Activated CD4-positive, alpha-beta memory T cell treated with anti-CD3 and anti-CD28 coated beads, Interleukin-2, amount 10 ng/mL, durations not matched to agents 7 days and 5 days (primary cell): ENCODE results near the gene PROM2. TPM values are rescaled to one million over a fixed set of nuclear protein-coding genes. Genes with fewer than 3 reads are reported as not detected.

Experiments
- CTCF ChIA-PET: fragments of 350-600 bp; sonication (Branson Sonifier 250); formaldehyde crosslinking; loops from one replicate; lab custom pipeline; 2021; ENCODE audit warnings: antibody characterized with exemption, inconsistent platforms; lab: Charles Lee
- POLR2A ChIA-PET: fragments of 350-600 bp; sonication (Branson Sonifier 250); formaldehyde crosslinking; loops from one replicate; lab custom pipeline; 2021; ENCODE audit warnings: antibody characterized with exemption; lab: Charles Lee
- DNase-seq: peaks from one replicate; pipeline ENCODE4 v3.0.0-alpha.2; 2020
- H3K27ac Mint-ChIP-seq: one replicate; pipeline ENCODE4 v1.8.0; 2021; ENCODE audit warnings: mild to moderate bottlenecking, mixed read lengths
- H3K27me3 Mint-ChIP-seq: one replicate; pipeline ENCODE4 v1.8.0; 2021; ENCODE audit warnings: mixed read lengths
- H3K36me3 Mint-ChIP-seq: one replicate; pipeline ENCODE4 v1.8.0; 2021; ENCODE audit warnings: low read depth, mixed read lengths
- H3K4me1 Mint-ChIP-seq: one replicate; pipeline ENCODE4 v1.8.0; 2021; ENCODE audit warnings: mixed read lengths
- H3K4me3 Mint-ChIP-seq: one replicate; pipeline ENCODE4 v1.8.0; 2021; ENCODE audit warnings: mild to moderate bottlenecking, mixed read lengths
- H3K9me3 Mint-ChIP-seq: one replicate; pipeline ENCODE4 v1.8.0; 2021; ENCODE audit warnings: mixed read lengths
- total RNA-seq, 2 experiments: library from RNA; stranded (reverse); gene quantifications; one replicate each; pipeline ENCODE4 v1.2.3, GENCODE V29; 2021

The PROM2 gene
- total RNA-seq, 2 experiments from 2014 or later: 0.15 to 0.18 TPM

DNA sequence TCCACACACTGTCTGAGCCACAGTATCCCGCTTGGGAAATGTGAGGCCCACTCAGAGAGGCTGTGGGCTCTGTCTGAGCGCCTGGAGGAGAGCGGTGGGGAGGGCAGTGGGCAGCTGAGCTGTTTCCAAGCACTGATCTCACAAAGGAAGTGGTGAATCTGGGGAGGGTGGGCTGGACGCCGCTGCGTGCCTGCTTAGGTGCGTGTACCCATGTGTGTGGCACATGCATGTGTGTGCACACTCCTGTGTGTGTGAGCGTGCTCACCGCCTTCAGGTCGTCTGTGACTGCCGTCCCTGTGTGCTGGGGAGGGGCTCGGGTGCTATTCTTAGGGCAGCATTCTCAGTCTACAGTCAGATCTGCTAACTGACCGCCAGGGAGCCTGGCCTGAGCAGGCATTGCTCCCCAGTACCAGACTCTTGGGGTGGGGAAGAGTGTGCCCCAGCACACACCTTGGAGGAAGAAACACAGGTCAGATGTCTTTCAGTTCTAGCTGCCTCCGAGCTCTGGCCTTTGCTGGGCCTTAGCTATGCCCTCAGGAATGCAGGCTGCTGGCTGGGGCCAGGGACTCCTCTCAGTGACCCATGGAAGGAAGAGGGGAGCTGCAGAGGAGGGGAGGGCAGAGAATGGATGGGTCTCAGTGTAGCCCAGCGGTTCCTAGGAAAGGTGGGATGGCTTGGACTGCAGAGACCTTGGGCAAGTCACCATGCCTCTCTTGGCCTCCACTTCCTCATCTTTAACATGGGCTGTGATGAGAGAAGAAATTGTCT lies 54.3 kb downstream of the PROM2 start:
- peaks cover 8% of the 10 kb centered on the region for H3K9me3 Mint-ChIP-seq
- POLR2A ChIA-PET: no interaction called here
- no peak overlapping the region for H3K27ac Mint-ChIP-seq
- no peaks in the 10 kb centered on the region for H3K36me3 Mint-ChIP-seq
- H3K4me1 Mint-ChIP-seq: no peaks in the 10 kb centered on the region
- H3K27me3 Mint-ChIP-seq: no peaks in the 10 kb centered on the region
- H3K4me3 Mint-ChIP-seq: no peak overlapping the region
- CTCF ChIA-PET: interaction anchor here (0.6 kb wide), 1 partner anchor 286 kb away, joined by 3 read pairs; no protein-coding TSS in a partner anchor
- no peak for DNase-seq

DNA sequence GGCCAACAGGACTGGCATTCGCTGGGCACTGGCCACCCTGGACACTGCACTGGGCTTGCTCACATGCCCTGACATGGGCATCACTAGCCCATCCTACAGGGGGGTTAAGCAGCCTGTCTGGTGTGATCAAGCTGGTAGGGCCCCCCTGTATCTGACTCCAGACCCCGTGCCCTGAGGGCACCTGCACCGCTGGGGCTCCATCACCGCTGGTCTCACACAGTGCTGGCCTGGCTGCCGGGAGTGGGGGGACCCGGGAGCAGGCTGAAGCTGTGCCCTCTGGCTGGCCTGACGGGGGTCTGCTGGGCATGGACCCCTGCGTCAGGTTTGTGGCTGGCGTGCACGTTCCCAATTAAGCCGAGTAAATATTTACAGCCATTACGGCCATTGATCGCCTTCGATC lies 55.2 kb downstream of the PROM2 start:
- Mint-ChIP-seq H3K9me3 (peaks cover 8% of the 10 kb centered on the region), H3K36me3 (no peaks in the 10 kb centered on the region), H3K27ac (no peak overlapping the region), H3K27me3 (peaks cover under 1% of the 10 kb centered on the region), H3K4me1 (no peaks in the 10 kb centered on the region), H3K4me3 (no peak overlapping the region)
- ChIA-PET CTCF (no interaction called here), POLR2A (no interaction called here)
- DNase-seq: no peak

DNA sequence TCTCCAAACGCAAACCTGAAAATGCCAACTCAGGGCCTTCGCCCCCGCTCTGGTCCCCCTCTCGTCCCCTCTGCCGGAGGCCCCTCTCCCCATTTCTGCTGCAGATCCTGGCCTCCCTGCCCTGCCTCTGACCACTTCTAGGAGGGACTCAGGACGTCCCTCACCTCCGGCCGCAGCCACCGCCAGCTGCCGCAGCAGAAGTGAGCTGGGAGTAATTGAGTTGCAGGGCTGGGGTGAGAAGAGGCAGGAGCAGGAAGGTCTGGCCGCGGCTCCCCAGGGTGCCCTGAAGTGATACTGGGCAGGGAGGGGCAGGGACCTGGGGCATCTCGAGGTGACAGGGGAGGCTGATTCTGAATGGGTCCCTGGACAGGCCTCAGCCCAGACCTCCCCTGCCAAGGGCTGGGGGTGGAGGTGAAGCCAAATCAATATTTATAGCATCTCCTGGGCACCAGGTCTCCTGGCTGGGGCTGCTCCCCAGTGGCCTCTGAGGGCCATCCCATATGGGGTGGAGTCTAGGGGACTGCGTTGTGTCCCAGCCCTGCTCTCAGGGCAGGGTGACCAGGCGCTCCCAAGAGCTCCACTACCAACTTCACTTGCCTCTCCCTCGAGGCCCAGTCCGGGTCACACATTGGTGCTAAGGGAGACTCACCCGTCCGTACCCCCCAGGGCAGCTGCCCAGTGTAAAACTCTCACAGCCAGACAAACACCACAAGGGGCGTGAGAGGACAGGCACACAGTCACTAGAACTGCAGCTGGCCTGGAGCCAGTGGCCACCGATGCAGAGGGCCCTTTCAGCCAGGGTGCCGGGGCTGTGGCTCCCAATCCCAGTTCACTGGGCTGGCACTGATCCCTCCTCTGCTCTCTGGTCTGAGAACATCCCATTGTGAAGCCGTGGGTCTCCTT lies 55.9 kb downstream of the PROM2 start:
- H3K36me3 Mint-ChIP-seq: no peaks in the 10 kb centered on the region

DNA sequence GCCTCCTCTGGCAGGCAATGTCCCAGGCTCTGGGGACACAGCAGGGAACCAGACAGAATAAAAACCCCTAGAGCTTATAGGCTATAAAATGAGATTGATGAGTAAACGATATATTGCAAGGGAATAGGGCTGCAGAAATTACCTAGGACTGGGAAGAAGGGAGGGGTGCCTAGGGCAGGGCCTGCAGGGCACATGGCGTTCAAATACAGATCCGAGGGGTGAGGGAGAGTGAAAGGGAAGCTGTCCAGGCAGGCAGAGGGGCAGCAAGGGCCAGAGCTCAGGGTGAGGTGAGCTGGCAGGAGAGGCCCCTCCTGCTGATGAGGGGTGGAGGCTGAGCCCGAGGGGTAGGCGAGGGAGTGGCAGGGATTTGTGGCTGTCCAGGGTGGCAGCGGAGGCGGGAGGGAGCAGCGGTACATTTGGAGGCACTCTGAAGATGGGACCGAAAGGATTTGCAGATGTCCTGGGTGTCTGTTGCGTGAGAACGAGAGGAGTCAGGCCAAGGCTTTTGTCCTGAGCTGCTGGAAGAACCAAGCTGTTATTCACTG lies 56.6 kb downstream of the PROM2 start:
- H3K27me3 Mint-ChIP-seq: peaks cover 5% of the 10 kb centered on the region
- CTCF ChIA-PET: no interaction called here

More for the DNA sequence above, 55.9 kb downstream of the PROM2 start:
- Mint-ChIP-seq H3K9me3 (peaks cover 8% of the 10 kb centered on the region), H3K4me1 (no peaks in the 10 kb centered on the region), H3K27me3 (peaks cover 3% of the 10 kb centered on the region), H3K27ac (no peak overlapping the region), H3K4me3 (no peak overlapping the region)
- DNase-seq: no peak
- POLR2A ChIA-PET: no interaction called here
- CTCF ChIA-PET: no interaction called here

DNA sequence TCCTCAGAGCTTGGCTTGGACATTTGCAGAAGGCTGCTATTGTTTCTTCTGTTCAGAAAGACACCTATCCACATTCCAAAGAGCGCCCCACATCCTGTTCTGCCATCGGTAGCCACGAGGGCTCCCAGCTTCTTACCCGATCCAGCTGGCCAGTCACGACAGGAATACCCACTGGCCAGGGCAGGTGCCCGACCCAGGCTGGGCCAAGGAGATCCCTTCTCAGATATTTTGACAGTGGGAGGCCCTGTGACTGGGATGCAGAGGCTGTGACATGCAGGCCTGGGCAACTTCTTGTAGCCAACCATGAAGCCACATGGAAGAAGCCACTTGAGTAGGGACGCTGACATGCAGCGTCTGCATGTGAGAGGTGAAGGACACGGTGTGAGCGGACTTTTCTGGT lies 57.4 kb downstream of the PROM2 start:
- Mint-ChIP-seq H3K27me3 (peaks cover 8% of the 10 kb centered on the region), H3K36me3 (no peaks in the 10 kb centered on the region), H3K9me3 (no peaks in the 10 kb centered on the region), H3K4me3 (no peak overlapping the region), H3K4me1 (no peaks in the 10 kb centered on the region), H3K27ac (no peak overlapping the region)
- POLR2A ChIA-PET: no interaction called here
- CTCF ChIA-PET: no interaction called here
- DNase-seq: no peak

More for the DNA sequence above, 56.6 kb downstream of the PROM2 start:
- Mint-ChIP-seq H3K4me1 (no peaks in the 10 kb centered on the region), H3K36me3 (no peaks in the 10 kb centered on the region), H3K9me3 (peaks cover 3% of the 10 kb centered on the region), H3K4me3 (no peak overlapping the region), H3K27ac (no peak overlapping the region)
- POLR2A ChIA-PET: no interaction called here
- DNase-seq: no peak

DNA sequence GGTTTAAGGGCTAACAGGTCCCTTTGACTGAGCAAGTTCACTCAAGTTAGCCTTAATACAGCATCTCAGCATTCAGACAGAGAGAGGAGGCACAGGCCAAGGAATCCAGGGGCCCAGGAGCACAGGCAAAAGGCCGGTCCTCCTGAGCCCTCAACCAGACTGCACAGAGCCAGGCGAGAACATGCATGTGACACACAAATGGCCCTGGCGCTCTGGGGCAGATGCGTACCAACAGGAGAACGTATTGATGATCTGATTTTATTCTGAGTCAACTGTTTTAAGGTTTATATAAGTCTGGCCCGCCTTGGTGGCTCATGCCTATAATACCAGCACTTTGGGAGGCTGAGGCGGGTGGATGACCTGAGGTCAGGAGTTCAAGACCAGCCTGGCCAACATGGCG lies 57.8 kb downstream of the PROM2 start:
- no peaks in the 10 kb centered on the region for H3K9me3 Mint-ChIP-seq
- ChIA-PET CTCF (no interaction called here), POLR2A (no interaction called here)
- H3K4me3 Mint-ChIP-seq: no peak overlapping the region
- H3K27me3 Mint-ChIP-seq: peaks cover 8% of the 10 kb centered on the region
- no peak overlapping the region for H3K27ac Mint-ChIP-seq
- DNase-seq: no peak
- no peaks in the 10 kb centered on the region for H3K4me1 Mint-ChIP-seq
- no peaks in the 10 kb centered on the region for H3K36me3 Mint-ChIP-seq

DNA sequence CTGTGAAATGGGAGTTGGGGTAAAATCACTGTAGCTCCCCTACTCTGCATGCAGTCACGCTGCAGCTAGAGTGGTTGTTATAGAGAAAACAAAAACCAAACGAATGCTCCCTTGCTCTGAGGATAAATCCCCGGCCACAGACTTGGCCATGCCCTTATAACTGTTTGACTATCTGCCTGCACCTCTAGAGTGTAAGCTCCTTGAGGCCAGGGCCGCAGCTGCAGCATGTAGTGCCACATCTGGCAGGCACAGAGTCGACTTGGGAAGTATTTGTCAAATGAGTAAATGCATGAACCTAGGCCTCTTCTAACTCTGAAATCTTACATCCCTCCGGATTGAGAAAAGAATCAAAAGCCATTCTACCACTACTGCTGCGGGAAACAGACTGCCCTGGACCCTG lies 58.8 kb downstream of the PROM2 start:
- DNase-seq: no peak
- POLR2A ChIA-PET: no interaction called here
- Mint-ChIP-seq H3K27ac (no peak overlapping the region), H3K4me3 (no peak overlapping the region), H3K4me1 (no peaks in the 10 kb centered on the region), H3K27me3 (peaks cover 10% of the 10 kb centered on the region), H3K9me3 (no peaks in the 10 kb centered on the region), H3K36me3 (no peaks in the 10 kb centered on the region)
- CTCF ChIA-PET: no interaction called here

DNA sequence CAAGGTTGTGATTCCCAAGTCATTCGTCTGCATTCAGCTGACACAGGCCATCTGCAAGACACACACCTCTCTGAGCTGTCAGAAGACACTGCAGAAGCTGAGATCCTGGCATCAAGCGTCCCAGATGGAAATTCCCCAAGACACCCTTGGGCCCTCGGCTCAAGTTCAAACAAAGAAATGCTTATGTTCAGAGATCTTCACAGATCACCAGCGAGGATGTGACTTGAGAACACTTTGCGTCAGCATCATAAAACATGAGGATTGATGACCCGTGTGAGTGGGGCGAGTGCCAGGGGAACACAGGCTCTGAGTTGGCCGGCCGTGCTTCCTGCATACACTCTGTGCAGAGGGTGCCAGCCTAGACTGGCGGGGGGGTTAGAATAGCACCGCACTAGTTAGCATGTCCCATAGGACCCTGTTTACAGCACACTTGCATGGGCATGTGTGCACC lies 59.7 kb downstream of the PROM2 start:
- no peak for DNase-seq
- no peaks in the 10 kb centered on the region for H3K36me3 Mint-ChIP-seq
- H3K4me3 Mint-ChIP-seq: no peak overlapping the region
- ChIA-PET CTCF (no interaction called here), POLR2A (no interaction called here)
- H3K27ac Mint-ChIP-seq: no peak overlapping the region
- H3K4me1 Mint-ChIP-seq: no peaks in the 10 kb centered on the region
- no peaks in the 10 kb centered on the region for H3K9me3 Mint-ChIP-seq
- peaks cover 10% of the 10 kb centered on the region for H3K27me3 Mint-ChIP-seq

DNA sequence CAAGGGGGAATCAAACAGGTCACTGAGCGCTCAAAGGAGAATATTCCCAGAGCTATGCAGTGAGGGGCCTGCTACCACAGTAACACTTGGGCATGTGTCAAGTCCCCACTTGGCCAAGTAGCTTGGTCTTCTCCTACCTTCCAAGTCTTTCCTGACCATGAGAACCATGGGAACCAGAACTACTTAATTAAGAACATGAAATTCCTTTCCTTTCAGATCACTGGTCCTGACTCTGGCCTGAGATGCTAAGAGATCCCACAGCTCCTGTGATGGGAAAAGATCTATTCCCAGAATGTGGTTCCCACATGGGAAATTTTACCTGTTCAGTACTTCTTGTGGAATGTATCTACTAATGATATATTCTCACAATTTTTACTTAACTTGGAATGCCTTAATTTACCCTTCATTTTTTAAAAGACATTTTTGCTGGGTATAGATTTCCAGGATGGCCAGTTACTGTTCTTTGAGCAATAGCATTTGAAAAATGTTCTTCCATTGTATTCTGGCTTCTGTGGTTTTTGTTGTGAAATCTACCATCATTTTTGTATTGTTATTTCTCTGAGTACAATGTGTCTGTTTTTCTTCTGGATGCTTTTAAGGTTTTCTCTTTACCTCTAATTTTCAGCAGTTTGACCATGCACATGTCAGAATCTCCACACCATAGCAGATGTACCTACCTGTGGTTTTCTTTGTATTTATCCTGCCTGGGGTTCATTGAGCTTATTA lies 60.8 kb downstream of the PROM2 start:
- no peak overlapping the region for H3K27ac Mint-ChIP-seq
- POLR2A ChIA-PET: no interaction called here
- no peaks in the 10 kb centered on the region for H3K36me3 Mint-ChIP-seq

DNA sequence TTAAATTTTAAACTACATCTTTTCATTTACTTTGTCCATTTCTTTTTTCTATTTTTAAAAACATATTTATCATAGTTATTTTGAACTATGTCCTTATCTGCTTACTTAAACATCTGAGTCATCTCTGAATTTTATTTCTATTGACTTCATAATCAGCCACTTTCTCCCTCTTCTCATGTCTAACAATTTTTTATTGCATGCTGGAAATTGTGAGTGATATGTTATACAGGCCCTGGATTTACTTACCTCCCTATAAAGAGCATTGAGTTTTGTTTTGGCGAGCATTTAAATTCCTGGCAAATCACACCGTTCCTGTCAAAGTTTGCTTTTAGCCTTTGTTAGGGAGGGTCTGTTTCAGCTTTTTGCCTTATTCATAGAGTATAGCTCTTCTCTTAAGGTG lies 62.2 kb downstream of the PROM2 start:
- Mint-ChIP-seq H3K4me3 (no peak overlapping the region), H3K9me3 (no peaks in the 10 kb centered on the region), H3K27ac (no peak overlapping the region), H3K36me3 (no peaks in the 10 kb centered on the region), H3K27me3 (peaks cover 10% of the 10 kb centered on the region), H3K4me1 (no peaks in the 10 kb centered on the region)
- CTCF ChIA-PET: interaction anchor here (1.5 kb wide), 1 partner anchor 8 kb away, joined by 4 read pairs; no protein-coding TSS in a partner anchor
- POLR2A ChIA-PET: no interaction called here
- no peak for DNase-seq

More for the DNA sequence above, 60.8 kb downstream of the PROM2 start:
- Mint-ChIP-seq H3K4me1 (no peaks in the 10 kb centered on the region), H3K4me3 (no peak overlapping the region), H3K27me3 (peaks cover 10% of the 10 kb centered on the region), H3K9me3 (no peaks in the 10 kb centered on the region)
- no peak for DNase-seq
- CTCF ChIA-PET: interaction anchor here (1.5 kb wide), 1 partner anchor 10 kb away, joined by 4 read pairs; no protein-coding TSS in a partner anchor

DNA sequence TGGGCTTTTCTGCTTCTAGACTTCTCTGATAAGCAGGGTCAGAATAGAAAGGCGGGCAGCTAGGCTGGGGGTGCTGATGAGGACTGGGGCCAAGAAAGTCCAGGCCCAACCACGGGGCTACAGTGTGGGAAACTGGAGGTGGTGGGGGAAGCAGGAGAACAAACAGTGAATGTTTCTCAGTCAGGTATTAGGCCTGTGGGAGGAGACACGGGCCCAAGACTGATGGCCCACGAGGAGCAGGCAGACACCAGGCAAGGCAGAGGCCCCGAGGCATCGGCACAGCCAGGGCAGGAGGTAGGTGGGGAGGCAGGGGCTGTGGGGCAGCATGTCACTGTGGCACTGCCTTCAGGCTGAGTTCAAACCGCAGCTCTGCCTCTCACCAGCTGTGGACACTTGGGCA lies 63.6 kb downstream of the PROM2 start:
- Mint-ChIP-seq H3K9me3 (no peaks in the 10 kb centered on the region), H3K27me3 (peaks cover 16% of the 10 kb centered on the region), H3K27ac (no peak overlapping the region), H3K4me3 (no peak overlapping the region), H3K36me3 (no peaks in the 10 kb centered on the region), H3K4me1 (no peaks in the 10 kb centered on the region)
- CTCF ChIA-PET: interaction anchor here (0.6 kb wide), 1 partner anchor 50 kb away, joined by 3 read pairs; no protein-coding TSS in a partner anchor
- no peak for DNase-seq
- POLR2A ChIA-PET: no interaction called here
